GM13976 (cell line): ENCODE data around the gene UNC5A.

Source experiments
- DNase-seq: peaks from one replicate; pipeline ENCODE4 v3.0.0; 2012; ENCODE audit warnings: low spot score
- CTCF ChIP-seq: IDR thresholded peaks from 2 replicates; pipeline ENCODE4 v1.5.1; 2012; ENCODE audit warnings: borderline replicate concordance, mild to moderate bottlenecking; ENCODE audit not compliant: insufficient read depth; ENCODE audit errors: extremely low read depth, missing control alignments, control extremely low read depth
- in situ Hi-C: fragments of 300-500 bp; cut with MboI; formaldehyde crosslinking; loops from one replicate; pipeline ENCODE4 v1.12.0; 2022; ENCODE audit warnings: low sequenced_read_pairs, mixed read lengths, inconsistent platforms; ENCODE audit not compliant: unreplicated experiment

UNC5A gene

GRCh38 chr5:176812269-176813259, 2.2 kb downstream of the UNC5A start:
- peak; percentile 78 for DNase-seq
- in situ Hi-C loops = no loop called here

GRCh38 chr5:176813587-176814312, 3.4 kb downstream of the UNC5A start:
- no peak for DNase-seq
- no peak for TF ChIP-seq CTCF
- in situ Hi-C loops = no loop called here

More at GRCh38 chr5:176812269-176813259, 2.2 kb downstream of the UNC5A start:
- TF ChIP-seq CTCF = peak; percentile 48

GRCh38 chr5:176814313-176814685, 3.9 kb downstream of the UNC5A start:
- in situ Hi-C loops = no loop called here
- no peak for DNase-seq
- TF ChIP-seq CTCF = no peak

GRCh38 chr5:176814836-176815438, 4.6 kb downstream of the UNC5A start:
- in situ Hi-C loops = no loop called here
- no peak for TF ChIP-seq CTCF
- DNase-seq = no peak

- no peak for DNase-seq
- TF ChIP-seq CTCF = no peak
- in situ Hi-C loops = no loop called here
Observed at GRCh38 chr5:176816043-176816745, 5.8 kb downstream of the UNC5A start.
